Hematopoietic multipotent progenitor cell treated with erythropoietin and hydrocortisone succinate and interleukin-3 and kit ligand, for 8 days (in vitro differentiated cells): ENCODE results near the gene MYOZ1.
"Not testable (repeated sequence)": the region's sequence is repeated elsewhere in the genome, so short reads cannot be mapped to it uniquely, and the experiment has no call there.

Experiments used
- DNase-seq: peaks from one replicate; pipeline ENCODE4 v3.0.0-alpha.2; 2015

MYOZ1 gene

GRCh38 chr10:73647211-73647874 is 6.1 kb upstream of the MYOZ1 start:
- no peak for DNase-seq

DNA sequence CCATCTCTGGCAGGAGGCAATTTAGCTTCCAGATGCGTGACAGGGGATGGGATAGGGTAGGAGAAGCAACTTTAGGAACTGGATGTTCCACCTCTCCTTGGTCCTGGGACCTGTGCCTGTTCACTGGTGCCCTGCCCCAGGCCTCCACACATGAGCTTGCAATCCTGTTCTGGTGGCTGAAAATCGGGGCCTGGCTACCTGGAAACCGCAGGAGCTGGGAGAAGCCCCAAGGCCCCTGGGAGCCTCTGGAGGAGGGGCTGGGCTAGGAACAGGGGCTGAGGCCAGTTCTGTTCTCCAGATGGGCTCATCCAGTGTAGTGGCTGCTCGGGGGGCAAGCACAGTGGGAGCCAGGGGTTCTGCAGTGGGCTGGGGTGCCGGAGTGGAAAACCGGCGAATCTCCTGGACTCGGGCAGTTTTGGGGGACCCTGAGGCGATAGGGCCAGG is 5.3 kb upstream of the MYOZ1 start:
- DNase-seq = no peak

GRCh38 chr10:73645251-73645650 is 4.0 kb upstream of the MYOZ1 start:
- DNase-seq = no peak

GRCh38 chr10:73644767-73645166 is 3.5 kb upstream of the MYOZ1 start:
- no peak for DNase-seq

DNA sequence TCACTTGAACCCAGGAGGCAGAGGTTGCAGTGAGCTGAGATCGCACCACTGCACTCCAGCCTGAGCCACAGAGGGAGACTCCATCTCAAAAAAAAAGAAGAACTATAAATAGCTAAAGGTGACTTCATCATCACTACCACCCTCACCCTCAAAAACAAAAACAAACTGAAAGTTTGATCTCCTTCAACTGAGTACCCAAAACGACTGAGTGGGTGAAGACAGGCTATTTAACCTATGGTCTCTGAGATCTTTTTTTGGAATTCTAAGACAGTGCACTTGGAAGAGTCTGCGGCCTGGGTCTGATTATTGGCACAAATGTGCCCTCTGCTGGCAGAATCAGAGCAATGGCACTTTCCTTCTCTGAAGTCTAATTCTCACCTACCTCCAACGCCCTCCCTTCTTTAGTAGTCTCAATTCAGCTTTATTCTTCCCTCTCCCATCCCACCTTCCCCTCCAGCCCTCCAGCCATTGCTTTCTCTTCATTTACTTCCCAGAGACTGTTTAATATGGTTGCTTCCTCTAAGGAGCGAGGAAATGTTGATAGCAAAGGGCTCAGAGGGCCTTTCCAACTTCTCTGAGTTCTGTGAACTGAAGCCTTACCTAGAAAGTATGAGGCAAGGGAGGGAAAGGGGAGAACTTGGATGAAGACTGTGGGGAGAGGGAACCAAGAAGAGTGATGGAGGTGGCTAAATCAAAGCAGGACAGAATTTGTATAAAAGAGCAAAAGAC is 2.9 kb upstream of the MYOZ1 start:
- DNase-seq = peak; percentile 75

- DNase-seq = no peak
Observed at GRCh38 chr10:73643362-73643761, 2.1 kb upstream of the MYOZ1 start.

- DNase-seq = no peak
Observed at GRCh38 chr10:73639286-73639685, 2.0 kb downstream of the MYOZ1 start.

DNA sequence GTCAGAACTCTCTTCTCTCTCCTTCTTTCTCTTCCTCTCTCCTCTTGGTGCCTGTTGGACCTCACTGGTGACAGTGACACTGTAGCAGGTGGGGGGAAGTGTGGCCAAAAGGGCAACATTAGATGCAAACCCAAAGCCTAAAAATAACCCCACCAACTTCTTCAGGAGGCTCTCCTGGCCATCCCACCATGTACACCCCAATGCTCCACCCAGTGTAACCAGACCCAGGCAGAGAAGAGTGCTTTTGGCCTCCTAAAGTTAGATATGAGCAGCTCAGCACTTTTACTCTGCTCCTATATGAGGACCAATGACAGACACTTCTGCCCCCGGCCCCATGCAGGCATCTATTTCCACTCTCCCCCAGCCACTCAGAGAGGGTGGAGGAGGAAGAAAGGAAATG is 5.5 kb downstream of the MYOZ1 start:
- DNase-seq = no peak

DNA sequence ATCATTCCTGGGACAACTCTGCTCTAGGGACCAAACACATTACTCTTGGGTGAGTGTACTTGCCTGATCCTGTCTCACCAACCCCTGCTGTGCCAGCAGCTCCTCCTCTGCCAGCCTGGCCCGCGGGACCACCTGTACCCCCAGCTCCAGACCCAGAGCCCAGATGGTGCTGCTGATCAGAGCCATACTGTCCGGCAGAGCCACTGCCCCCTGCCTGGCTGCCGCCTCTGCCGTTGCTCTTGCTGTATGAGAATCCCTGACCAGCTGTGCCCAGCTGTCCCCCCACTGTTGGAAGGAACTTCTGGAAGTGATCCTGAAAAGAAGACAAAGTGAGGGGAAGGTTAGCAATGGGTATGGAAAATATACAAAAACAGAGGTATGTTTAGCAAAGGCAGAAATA is 6.9 kb downstream of the MYOZ1 start:
- no peak for DNase-seq

DNA sequence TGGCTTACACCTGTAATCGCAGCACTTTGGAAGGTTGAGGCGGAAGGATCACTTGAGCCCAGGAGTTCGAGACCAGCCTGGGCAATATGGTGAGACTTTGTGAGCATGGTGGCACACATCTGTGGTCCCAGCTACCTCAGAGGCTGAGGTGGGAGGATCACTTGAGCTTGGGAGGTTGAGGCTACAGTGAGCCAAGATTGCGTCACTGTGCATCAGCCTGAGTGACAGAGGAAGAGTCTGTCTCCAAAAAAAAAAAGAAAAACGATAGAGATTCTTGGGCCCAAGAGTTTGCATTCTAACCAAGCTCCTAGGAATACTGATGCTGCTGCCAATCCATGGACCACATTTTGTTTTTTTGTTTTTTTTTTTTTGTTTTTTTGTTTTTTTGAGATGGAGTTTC is 12.1 kb downstream of the MYOZ1 start:
- no peak for DNase-seq

GRCh38 chr10:73628405-73628804 is 12.9 kb downstream of the MYOZ1 start:
- DNase-seq = no peak

DNA sequence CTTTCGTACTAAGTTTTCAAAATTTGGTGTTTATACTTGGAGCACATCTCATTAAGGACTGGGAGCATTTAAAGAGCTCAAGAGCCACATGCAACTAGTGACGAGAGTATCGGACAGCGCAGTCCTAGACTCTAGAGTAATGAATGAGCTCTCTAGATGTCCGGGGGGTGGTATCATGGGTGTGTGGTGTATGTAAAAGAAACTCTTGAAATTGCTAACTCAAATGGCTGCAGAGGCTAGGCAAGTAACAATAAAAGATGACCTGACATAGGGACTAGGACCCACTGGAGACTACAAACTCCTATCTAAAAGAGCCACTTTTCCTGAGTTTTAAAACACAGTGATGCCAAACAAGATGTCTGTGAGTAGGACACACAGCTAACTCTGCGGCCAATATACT is 14.0 kb downstream of the MYOZ1 start:
- no peak for DNase-seq

DNA sequence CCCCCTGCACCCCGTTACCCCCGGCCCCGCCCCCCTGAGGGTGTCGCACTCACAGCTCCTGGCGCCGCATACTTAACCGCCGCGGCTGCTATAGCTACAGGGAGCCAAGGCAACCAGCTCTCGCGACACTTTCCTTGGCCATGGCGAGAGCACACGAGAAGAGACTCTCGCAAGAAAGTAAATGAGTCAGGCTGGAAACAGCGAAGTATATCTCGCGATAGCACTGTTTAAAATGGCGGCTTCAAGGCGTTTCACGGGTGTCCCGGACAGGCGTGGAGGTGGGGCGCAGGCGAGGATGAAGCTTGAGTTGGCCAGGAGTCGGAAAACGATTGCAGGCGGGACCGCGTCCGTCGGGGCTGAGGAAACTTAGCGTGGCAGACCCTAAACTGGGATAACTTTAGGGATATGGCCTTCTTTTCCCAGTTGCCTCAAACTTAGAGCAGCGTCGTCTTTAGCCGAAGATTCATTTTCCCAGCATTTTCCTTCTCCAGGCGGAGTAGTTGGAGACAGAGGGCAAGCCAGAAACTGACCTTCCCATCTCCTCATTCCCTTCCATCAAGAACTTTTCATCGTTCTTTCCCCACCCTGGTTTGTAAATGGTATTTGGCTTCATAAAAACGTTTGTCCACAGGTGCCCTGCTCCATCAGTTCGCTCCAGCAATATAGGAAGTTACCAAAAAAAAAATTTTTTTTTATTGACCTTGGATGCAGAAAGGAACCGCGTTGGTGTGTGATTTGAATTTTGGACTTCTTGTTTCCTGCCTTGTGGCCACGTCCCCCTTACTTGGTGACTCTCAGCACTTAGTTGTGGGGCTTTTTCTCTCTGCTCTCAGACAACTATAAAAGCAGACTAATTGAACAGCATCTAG is 15.2 kb downstream of the MYOZ1 start:
- peak; percentile 98 for DNase-seq

GRCh38 chr10:73625004-73625883 is 16.0 kb downstream of the MYOZ1 start:
- peak; percentile 38 for DNase-seq

GRCh38 chr10:73623056-73623455 is 18.2 kb downstream of the MYOZ1 start:
- no peak for DNase-seq

DNA sequence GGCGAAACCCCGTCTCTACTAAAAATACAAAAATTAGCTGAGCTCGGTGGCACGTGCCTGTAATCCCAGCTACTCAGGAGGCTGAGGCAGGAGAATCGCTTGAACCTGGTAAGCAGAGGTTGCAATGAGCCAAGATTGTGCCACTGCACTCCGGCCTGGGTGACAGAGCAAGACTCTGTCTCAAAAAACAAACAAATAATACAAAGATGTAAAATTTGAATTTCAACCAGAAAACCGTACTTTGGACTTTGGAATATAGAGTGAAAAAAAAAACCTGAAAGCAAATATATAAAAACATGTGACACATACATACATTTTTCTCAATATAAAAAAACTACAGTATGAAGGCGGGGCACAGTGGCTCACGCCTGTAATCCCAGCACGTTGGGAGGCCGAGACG is 20.3 kb downstream of the MYOZ1 start:
- DNase-seq = not testable (repeated sequence)

GRCh38 chr10:73617143-73617542 is 24.1 kb downstream of the MYOZ1 start:
- DNase-seq = not testable (repeated sequence)

GRCh38 chr10:73614720-73615119 is 26.6 kb downstream of the MYOZ1 start:
- DNase-seq = no peak

DNA sequence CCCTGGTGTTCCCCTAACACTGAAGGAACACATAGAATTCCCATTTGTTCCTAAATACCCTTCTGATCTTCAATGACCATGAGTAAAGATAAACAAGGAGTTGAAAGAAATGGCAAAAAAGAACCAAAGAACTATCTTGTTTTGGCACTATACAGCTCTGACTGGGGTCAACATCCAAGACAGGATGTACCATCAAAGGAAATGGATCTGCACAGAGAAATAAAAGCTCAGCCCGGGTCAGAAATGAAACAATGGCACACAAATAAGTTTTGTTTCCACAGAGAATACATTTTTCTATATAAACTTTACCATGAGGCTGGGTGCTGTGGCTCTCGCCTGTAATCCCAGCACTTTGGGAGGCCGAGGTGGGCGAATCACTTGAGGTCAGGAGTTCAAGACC is 32.2 kb downstream of the MYOZ1 start:
- DNase-seq = no peak

DNA sequence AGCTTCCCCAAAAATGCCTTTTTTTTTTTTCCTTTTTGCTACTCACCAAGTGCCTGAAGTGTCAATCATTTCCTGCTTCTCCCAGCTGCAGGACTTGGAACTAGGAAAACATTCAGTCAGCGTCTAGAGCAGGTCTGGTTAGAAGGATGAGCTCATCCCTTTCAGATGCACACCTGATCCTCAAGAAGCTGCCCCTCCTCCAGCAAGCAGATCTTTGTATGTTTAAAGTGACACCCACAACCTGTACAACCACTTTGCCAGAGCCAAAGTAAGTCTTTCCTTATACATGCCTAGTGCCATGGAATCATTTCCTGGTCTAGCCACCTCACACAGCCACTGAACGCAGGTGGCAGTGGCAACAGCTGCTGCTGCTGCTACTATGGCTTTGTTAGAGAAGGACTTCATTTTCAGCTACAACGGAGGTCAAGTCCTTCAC is 39.8 kb downstream of the MYOZ1 start:
- no peak for DNase-seq

DNA sequence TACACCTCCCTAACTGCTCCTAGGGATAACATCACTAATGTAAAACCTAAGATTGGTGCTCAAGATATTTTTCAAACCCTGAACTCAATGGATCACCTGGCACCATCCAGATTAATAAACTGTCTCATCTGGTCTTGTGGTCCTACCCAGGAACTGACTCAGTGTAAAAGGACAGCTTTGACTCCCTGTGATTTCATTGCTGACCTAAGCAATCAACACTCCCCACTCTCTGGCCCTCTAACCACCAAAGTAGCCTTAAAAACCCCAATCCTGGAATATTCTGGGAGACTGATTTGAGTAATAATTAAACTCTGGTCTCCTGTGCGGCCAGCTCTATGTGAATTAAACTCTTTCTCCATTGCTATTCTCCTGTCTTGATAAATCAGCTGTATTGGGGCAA is 43.9 kb downstream of the MYOZ1 start:
- no peak for DNase-seq

DNA sequence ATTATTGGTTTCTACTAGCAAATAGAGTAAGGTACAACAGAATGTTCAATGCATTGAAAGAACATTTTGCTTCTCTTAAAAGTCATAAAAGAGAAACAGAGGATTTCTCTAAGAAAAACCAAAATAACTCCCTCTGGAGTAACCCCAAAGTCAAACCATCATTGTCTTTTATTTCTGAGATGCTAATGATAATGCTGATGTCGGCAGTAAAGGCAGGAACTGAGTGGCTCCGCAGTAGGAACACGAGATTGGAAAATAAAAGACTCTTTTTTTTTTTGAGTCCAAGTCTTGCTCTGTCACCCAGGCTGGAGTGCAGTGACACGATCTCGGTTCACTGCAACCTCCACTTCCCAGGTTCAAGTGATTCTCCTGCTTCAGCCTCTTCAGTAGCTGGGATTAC is 47.5 kb downstream of the MYOZ1 start:
- DNase-seq = no peak

- no peak for DNase-seq
Observed at GRCh38 chr10:73593110-73593509, 48.2 kb downstream of the MYOZ1 start.
